Measurements from ENCODE around the gene ZNF358.

DNA sequence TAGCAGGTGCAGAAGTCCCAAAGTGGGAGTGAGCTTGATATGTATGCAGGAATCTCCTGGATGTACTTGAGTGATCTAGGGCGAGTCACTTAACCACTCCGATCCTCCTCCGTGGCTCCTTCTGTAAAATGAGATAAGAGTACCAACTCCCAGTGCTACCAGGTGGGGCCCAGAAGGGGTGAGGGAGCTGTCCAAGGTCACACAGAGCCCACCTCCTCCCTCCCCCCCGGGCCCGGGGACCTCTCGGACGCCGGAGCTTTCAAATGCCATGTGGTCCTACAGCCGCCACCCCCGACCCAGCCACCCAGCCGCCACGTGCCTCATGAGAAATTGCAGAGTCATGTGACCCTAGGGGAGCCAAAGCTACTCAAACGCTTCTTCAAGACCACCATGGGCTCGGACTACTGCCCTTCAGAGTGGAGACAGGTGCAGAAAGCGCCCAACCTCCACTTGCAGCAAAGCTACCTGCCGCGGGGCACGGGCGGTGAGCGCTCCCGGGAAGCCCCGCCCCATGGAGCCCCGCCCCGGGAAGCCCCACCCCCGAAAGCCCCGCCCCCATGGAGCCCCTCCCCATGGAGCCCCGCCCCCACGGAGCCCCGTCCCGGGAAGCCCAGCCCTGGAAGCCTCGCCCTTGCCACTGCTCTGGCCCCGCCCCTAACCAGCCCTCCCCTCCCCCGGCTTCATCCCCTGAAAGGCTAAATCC is 10.1 kb upstream of the ZNF358 start:
- TF ChIP-seq, protein P1, sequence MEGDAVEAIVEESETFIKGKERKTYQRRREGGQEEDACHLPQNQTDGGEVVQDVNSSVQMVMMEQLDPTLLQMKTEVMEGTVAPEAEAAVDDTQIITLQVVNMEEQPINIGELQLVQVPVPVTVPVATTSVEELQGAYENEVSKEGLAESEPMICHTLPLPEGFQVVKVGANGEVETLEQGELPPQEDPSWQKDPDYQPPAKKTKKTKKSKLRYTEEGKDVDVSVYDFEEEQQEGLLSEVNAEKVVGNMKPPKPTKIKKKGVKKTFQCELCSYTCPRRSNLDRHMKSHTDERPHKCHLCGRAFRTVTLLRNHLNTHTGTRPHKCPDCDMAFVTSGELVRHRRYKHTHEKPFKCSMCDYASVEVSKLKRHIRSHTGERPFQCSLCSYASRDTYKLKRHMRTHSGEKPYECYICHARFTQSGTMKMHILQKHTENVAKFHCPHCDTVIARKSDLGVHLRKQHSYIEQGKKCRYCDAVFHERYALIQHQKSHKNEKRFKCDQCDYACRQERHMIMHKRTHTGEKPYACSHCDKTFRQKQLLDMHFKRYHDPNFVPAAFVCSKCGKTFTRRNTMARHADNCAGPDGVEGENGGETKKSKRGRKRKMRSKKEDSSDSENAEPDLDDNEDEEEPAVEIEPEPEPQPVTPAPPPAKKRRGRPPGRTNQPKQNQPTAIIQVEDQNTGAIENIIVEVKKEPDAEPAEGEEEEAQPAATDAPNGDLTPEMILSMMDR (IDR thresholded peaks at IDR 0.05): no peak
- TF ChIP-seq POLR2AphosphoS5 (IDR thresholded peaks at IDR 0.05): no peak

Data from breast epithelium (tissue), 3 donors.